ENCODE data around the gene FNDC3B.

Gene FNDC3B

GRCh38 chr3:172328282-172328681, 288.9 kb downstream of the FNDC3B start:
- no peak overlapping the region for H3K4me3 ChIP-seq (ENCODE audit: insufficient read depth, low read length, poor library complexity, severe bottlenecking)
- no peaks in the 10 kb centered on the region for H3K27me3 ChIP-seq (ENCODE audit: low read length)
- no peaks in the 10 kb centered on the region for H3K9me2 ChIP-seq (replicated peaks; ENCODE audit: insufficient read depth, low read length)
- TF ChIP-seq CTCF (IDR thresholded peaks at IDR 0.05; ENCODE audit: insufficient read depth, low read length, poor library complexity, severe bottlenecking) = no peak
- no peak for TF ChIP-seq EZH2phosphoT487 (conservative IDR thresholded peaks at IDR 0.05; ENCODE audit: low read length)
- H3K4me2 ChIP-seq (ENCODE audit: low read depth, low read length, poor library complexity, severe bottlenecking) = no peak overlapping the region
- no peak overlapping the region for H3K27ac ChIP-seq (ENCODE audit: low read depth, low read length)
- no peaks in the 10 kb centered on the region for H3K79me2 ChIP-seq (ENCODE audit: insufficient read depth, low read length)
- no peaks in the 10 kb centered on the region for H3F3A ChIP-seq (ENCODE audit: insufficient read depth)
- no peak overlapping the region for H3K9ac ChIP-seq (ENCODE audit: low read length)
- H4K20me1 ChIP-seq (ENCODE audit: low read depth, low read length) = no peaks in the 10 kb centered on the region
- no peaks in the 10 kb centered on the region for H3K9me3 ChIP-seq (ENCODE audit: insufficient read depth, low read length)
- H3K36me3 ChIP-seq (ENCODE audit: low read length) = no peaks in the 10 kb centered on the region
- H2AFZ ChIP-seq (ENCODE audit: low read depth, low read length, severe bottlenecking) = no peak overlapping the region

GRCh38 chr3:172329070-172329469, 289.7 kb downstream of the FNDC3B start:
- H3K79me2 ChIP-seq (ENCODE audit: insufficient read depth, low read length) = no peaks in the 10 kb centered on the region
- H3K9me3 ChIP-seq (ENCODE audit: insufficient read depth, low read length) = no peaks in the 10 kb centered on the region
- H3K9ac ChIP-seq (ENCODE audit: low read length) = no peak overlapping the region
- H3F3A ChIP-seq (ENCODE audit: insufficient read depth) = no peaks in the 10 kb centered on the region
- no peaks in the 10 kb centered on the region for H3K27me3 ChIP-seq (ENCODE audit: low read length)
- H3K4me2 ChIP-seq (ENCODE audit: low read depth, low read length, poor library complexity, severe bottlenecking) = no peak overlapping the region
- H3K36me3 ChIP-seq (ENCODE audit: low read length) = no peaks in the 10 kb centered on the region
- H3K27ac ChIP-seq (ENCODE audit: low read depth, low read length) = no peak overlapping the region
- H4K20me1 ChIP-seq (ENCODE audit: low read depth, low read length) = no peaks in the 10 kb centered on the region
- TF ChIP-seq EZH2phosphoT487 (conservative IDR thresholded peaks at IDR 0.05; ENCODE audit: low read length) (no peak), CTCF (IDR thresholded peaks at IDR 0.05; ENCODE audit: insufficient read depth, low read length, poor library complexity, severe bottlenecking) (no peak)
- H3K9me2 ChIP-seq (replicated peaks; ENCODE audit: insufficient read depth, low read length) = no peaks in the 10 kb centered on the region
- H3K4me3 ChIP-seq (ENCODE audit: insufficient read depth, low read length, poor library complexity, severe bottlenecking) = no peak overlapping the region
- no peak overlapping the region for H2AFZ ChIP-seq (ENCODE audit: low read depth, low read length, severe bottlenecking)

GRCh38 chr3:172330413-172330812, 291.0 kb downstream of the FNDC3B start:
- H3K27ac ChIP-seq (ENCODE audit: low read depth, low read length) = no peak overlapping the region
- no peak overlapping the region for H3K9ac ChIP-seq (ENCODE audit: low read length)
- H3F3A ChIP-seq (ENCODE audit: insufficient read depth) = no peaks in the 10 kb centered on the region
- H3K79me2 ChIP-seq (ENCODE audit: insufficient read depth, low read length) = no peaks in the 10 kb centered on the region
- H3K4me3 ChIP-seq (ENCODE audit: insufficient read depth, low read length, poor library complexity, severe bottlenecking) = no peak overlapping the region
- TF ChIP-seq EZH2phosphoT487 (conservative IDR thresholded peaks at IDR 0.05; ENCODE audit: low read length) (no peak), CTCF (IDR thresholded peaks at IDR 0.05; ENCODE audit: insufficient read depth, low read length, poor library complexity, severe bottlenecking) (no peak)
- H3K4me2 ChIP-seq (ENCODE audit: low read depth, low read length, poor library complexity, severe bottlenecking) = no peak overlapping the region
- no peak overlapping the region for H2AFZ ChIP-seq (ENCODE audit: low read depth, low read length, severe bottlenecking)
- no peaks in the 10 kb centered on the region for H3K27me3 ChIP-seq (ENCODE audit: low read length)
- H3K9me3 ChIP-seq (ENCODE audit: insufficient read depth, low read length) = no peaks in the 10 kb centered on the region
- H3K36me3 ChIP-seq (ENCODE audit: low read length) = no peaks in the 10 kb centered on the region
- no peaks in the 10 kb centered on the region for H3K9me2 ChIP-seq (replicated peaks; ENCODE audit: insufficient read depth, low read length)
- H4K20me1 ChIP-seq (ENCODE audit: low read depth, low read length) = no peaks in the 10 kb centered on the region

All from SU-DHL-6 (cell line).